UCSD-AML1 (cell line): ENCODE results near the gene MKI67.
A peak's percentile ranks its signal among the peaks of the same experiment; 100 is the strongest.

Source experiments
- DNase-seq: peaks from one replicate; lab custom pipeline; 2025; ENCODE audit not compliant: unreplicated experiment; lab: John Stamatoyannopoulos, UW

MKI67 gene

GRCh38 chr10:128086003-128086863 lies 40.0 kb downstream of the MKI67 start:
- no peak for DNase-seq

- DNase-seq, result no peak
These were observed 41.2 kb downstream of the MKI67 start for GRCh38 chr10:128084991-128085390.

- no peak for DNase-seq
These were observed 41.9 kb downstream of the MKI67 start for GRCh38 chr10:128084364-128084763.

GRCh38 chr10:128083191-128083895 lies 42.9 kb downstream of the MKI67 start:
- no peak for DNase-seq

- DNase-seq, result no peak
These were observed 44.5 kb downstream of the MKI67 start for GRCh38 chr10:128081720-128082119.

GRCh38 chr10:128081222-128081621 lies 45.0 kb downstream of the MKI67 start:
- no peak for DNase-seq

GRCh38 chr10:128080641-128081040 lies 45.6 kb downstream of the MKI67 start:
- no peak for DNase-seq

- DNase-seq, result no peak
These were observed 46.0 kb downstream of the MKI67 start for GRCh38 chr10:128080231-128080630.

GRCh38 chr10:128078136-128078969 lies 47.9 kb downstream of the MKI67 start:
- peak; percentile 53 for DNase-seq

GRCh38 chr10:128077155-128077875 lies 48.9 kb downstream of the MKI67 start:
- DNase-seq, result no peak

GRCh38 chr10:128074589-128074988 lies 51.6 kb downstream of the MKI67 start:
- DNase-seq, result no peak

GRCh38 chr10:128073890-128074289 lies 52.3 kb downstream of the MKI67 start:
- DNase-seq, result no peak

GRCh38 chr10:128072941-128073645 lies 53.1 kb downstream of the MKI67 start:
- no peak for DNase-seq

- DNase-seq, result no peak
These were observed 54.2 kb downstream of the MKI67 start for GRCh38 chr10:128072046-128072445.

- no peak for DNase-seq
These were observed 54.8 kb downstream of the MKI67 start for GRCh38 chr10:128071417-128071782.

GRCh38 chr10:128070721-128071416 lies 55.4 kb downstream of the MKI67 start:
- no peak for DNase-seq

- DNase-seq, result no peak
These were observed 56.1 kb downstream of the MKI67 start for GRCh38 chr10:128070161-128070560.

- DNase-seq, result peak; percentile 70
These were observed 56.7 kb downstream of the MKI67 start for GRCh38 chr10:128069351-128070051.
